Activated naive CD8-positive, alpha-beta T cell treated with anti-CD3 and anti-CD28 coated beads, Interleukin-2, amount 50 U/mL, for 16 hours (primary cell): Measurements from ENCODE around the gene NAE1.

Source experiments
- DNase-seq: peaks from one replicate; pipeline ENCODE4 v3.0.0-alpha.2; 2020; ENCODE audit warnings: low read depth, low spot score

NAE1 gene

DNA sequence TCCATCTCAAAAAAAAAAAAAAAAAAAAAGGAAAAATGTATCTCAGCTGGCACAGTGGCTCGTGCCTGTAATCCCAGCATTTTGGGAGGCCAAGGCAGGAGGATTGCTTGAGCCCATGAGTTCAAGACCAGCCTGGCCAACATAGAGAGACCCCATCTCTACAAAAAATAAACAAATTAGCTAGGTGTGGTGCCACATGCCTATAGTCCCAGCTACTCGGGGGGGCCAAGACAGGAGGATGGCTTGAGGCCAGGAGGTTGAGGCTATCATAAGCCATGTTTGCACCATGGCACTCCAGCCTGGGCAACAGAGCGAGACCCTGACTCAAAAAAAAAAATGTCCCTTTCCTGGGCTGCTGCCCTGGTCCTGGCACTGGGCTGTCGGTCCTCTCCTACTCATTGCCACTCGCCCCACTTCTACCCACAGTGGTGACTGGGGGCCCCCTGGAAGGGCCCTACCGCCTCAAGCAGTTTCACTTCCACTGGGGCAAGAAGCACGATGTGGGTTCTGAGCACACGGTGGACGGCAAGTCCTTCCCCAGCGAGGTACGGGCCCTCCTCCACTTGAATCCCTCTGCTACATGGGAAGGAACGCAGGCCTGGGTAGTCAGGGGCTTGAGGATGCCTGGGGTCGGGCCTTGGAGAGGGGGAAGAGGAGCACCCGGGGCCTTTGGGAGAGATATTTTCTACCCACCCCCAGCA lies 19.5 kb upstream of the NAE1 start:
- no peak for DNase-seq

GRCh38 chr16:66849549-66849948 lies 18.8 kb upstream of the NAE1 start:
- no peak for DNase-seq

DNA sequence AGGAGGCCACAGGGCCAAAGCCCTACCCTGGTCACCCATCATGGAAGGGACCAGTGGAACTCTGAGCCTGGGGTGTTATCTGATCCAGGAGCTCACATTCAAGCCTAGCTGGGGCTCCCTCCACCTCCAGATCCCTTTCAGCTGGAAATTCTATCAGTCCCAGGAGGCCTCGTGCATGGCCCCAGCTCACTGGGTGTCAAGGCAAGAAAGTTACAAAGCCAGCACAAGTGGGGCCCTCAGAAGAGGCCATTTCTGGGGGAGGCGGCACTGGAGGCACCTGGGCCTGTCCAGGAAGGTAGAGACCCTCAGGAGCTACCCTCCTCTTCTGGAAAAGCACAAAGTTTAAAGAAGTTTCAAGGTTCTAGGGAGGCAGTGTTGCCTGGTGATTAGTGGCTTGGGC lies 18.2 kb upstream of the NAE1 start:
- DNase-seq, result no peak

GRCh38 chr16:66848172-66848571 lies 17.4 kb upstream of the NAE1 start:
- DNase-seq, result no peak

GRCh38 chr16:66847533-66848067 lies 16.8 kb upstream of the NAE1 start:
- no peak for DNase-seq

DNA sequence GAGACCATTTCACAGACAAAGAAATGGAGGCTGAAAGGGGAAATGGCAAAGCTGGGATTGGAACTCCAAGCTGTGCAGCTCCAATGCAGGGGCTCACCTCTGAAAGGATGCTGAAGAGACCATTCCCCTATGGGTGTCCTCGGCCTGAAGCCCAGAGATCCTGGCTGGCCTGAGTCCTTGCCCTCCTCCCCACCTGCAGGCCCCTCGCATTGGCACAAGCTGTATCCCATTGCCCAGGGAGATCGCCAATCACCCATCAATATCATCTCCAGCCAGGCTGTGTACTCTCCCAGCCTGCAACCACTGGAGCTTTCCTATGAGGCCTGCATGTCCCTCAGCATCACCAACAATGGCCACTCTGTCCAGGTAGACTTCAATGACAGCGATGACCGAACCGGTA lies 16.1 kb upstream of the NAE1 start:
- no peak for DNase-seq

DNA sequence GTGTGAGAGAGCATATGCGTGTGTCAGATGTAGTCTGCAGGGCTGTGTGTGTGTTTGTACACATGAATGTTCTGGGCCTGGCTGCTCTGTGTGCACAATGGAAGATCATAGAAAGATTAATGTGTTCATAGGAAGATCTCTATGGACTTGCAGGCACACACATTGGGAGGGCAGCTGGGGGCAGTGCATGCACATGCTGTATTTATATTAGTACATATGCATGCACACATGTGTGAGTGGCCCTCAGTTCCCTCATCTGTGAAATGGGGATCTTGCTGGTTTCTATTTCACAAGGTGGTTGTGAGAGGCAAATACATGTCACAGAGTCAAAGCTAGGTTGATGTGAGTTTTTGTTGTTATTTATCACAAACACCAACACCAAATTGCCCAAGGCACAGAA lies 15.5 kb upstream of the NAE1 start:
- no peak for DNase-seq

DNA sequence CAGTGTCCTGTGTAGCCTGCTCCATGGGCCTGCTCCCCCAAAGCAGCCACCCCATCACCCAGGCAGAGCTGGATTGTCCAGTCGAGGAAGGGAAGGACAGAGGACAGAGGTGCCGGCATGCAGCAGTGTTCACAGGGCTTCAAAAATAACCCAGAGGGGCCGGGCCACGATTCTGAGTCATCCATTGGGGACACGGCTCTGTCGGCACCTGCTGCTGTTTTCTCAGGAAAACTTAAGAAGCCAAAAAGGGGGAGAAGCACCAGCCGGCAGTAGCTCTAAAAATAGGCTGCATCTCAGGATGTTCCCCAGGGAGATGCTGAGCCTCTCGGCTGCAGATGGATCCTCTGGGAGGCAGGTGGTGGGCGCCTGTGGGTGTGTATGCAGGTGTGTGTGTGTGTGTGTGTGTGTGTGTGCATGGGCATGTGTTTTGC lies 15.0 kb upstream of the NAE1 start:
- no peak for DNase-seq

GRCh38 chr16:66845080-66845410 lies 14.3 kb upstream of the NAE1 start:
- no peak for DNase-seq

DNA sequence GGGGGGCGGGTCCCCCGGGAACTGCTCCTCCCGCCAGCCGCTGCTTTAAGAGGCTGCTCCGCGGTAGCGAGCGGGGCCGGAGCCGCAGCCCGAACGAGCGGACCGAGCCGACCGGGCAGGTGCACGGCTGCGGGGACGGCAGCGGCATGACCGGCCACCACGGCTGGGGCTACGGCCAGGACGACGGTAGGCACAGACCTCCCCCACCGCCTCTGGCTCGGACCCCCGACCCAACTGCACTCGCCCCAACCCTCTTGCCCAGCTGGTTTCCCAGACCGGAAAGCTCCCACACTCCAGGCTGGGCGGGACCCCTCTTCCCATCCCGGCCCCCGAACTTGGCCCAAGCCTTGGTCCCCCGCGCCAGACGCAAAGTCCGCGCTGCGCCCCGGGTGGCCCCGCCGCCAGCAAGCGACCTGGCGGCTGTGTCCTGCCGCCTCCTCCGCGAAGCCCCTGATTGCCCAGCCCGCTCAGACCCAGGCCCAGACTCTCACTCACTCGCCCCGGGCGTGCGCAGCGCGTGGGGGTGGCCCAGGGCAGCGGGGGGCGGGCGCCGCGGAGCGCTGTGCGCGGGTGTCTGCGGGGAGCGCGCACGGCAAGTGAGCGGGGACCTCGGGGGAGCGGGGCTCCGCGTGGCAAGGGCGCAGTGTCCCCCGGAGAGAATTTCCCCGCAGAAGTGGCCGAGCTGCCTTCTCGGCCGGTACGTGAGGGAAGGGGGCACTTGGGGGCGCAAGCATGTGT lies 13.7 kb upstream of the NAE1 start, which contains the start of gene CA7:
CA7 (plus strand) TSS at position 73 of the 738 bp plus-strand sequence; CDS start at position 147, 74 bp downstream.
- DNase-seq, result no peak

GRCh38 chr16:66844009-66844341 lies 13.2 kb upstream of the NAE1 start:
- DNase-seq, result no peak

GRCh38 chr16:66843191-66843590 lies 12.4 kb upstream of the NAE1 start:
- DNase-seq, result no peak

- no peak for DNase-seq
Measured at GRCh38 chr16:66842765-66843164, 12.0 kb upstream of the NAE1 start.

GRCh38 chr16:66841366-66841765 lies 10.6 kb upstream of the NAE1 start:
- no peak for DNase-seq

DNA sequence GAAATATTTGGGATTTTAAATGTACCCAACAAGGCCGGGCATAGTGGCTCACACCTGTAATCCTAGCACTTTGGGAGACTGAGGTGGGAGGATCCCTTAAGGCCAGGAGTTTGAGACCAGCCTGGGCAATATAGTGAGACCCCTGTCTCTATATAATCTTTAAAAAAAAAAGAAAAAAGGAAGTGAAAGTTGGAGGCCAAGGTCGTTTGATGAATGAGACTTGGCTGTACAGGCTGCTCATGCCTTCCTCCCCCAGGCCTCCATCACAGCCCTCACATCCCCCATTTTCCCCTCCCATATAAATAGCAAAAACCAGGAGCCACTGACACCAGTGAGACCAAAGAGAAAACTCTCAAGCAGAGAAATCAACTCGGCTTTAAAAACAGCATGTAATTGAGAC lies 10.1 kb upstream of the NAE1 start:
- no peak for DNase-seq

DNA sequence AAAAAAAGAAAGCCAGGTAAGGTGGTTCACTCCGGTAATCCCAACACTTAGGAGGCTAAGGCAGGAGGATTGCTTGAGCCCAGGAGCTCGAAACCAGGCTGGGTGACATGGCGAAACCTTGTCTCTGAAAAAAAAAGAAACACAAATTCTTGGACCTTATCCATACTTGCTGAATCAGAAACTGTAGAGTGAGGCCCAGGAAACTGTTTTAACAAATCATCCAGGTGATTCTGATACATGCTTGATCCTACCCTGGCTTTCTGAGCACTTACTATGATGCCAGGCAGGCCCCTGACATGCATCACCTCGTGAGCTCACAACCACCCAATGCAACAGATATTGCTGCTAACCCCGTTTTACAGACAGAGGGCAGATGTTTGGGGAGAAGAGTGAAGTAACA lies 4.0 kb upstream of the NAE1 start:
- no peak for DNase-seq

GRCh38 chr16:66832661-66833305 lies 2.0 kb upstream of the NAE1 start:
- DNase-seq, result no peak

GRCh38 chr16:66832190-66832589 lies 1.4 kb upstream of the NAE1 start:
- no peak for DNase-seq

DNA sequence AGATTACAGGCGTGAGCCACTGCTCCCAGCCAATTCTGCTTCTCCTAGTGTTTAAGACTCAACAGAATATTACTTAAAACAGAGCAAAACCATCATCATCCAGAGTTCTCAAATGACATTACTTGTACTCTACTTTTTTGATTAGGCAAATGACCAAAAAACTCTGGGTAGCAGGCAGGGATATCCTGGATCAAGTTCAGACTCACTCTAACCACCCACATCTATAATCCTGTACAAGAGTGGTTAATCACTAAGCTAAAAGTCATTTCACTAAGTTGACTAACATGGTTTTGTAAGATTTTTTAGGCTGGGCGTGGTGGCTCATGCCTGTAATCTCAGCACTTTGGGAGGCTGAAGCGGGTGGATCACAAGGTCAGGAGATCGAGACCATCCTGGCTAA lies 6.8 kb downstream of the NAE1 start:
- no peak for DNase-seq

DNA sequence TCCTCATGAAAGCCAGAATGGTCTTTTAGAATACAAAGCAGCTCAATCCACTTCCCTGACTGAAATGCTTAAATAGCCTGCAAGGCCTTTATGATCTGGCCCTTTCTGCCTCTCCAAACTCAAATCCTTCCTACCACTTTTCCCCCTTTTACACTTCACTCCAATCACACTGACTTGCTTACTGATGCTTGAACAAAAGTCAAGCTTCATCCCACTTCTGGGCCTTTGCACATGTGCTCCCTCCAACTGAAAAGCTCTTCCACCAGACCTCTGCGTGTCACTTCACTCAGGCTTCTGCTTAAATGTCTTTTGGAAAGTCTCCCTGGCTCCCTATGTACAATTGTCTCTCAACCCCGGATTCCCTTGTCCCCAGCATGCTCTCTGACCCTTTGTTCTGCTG lies 16.0 kb downstream of the NAE1 start:
- no peak for DNase-seq

DNA sequence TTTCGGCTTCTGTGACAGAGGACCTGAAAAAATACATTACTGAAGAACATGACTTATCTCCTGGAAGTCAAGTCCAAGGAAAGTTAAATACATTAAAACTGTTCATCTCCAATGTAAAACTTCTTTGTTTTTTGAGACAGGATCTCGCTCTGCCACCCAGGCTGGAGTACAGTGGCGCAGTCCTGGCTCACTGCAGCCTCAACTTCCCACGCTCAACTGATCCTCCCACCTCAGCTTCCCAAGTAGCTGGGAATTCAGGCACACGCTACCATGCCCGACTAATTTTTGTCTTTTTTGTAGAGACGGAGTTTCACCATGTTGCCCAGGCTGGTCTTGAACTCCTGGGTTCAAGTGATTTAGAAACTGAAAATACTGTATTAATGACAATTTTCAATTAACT lies 19.7 kb downstream of the NAE1 start:
- no peak for DNase-seq

DNA sequence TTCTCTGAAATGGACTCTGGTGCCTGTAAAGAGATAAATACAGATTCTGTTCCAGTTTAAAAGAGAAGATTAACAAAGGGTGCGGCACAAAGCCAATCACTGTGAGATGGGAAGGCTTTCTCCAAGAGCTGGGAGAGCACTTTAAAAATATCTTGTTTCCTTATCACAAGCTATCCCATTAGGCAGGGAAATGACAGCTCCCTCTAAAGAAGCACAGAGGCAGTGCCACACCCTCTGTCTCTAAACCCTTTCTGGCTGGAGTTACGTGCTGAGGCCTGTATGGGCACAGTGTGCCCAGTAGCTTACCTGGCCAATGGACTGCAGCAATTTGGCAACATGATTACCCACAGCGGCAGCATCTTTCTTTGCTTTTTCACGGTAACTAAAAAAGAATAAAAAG lies 20.4 kb downstream of the NAE1 start:
- no peak for DNase-seq

GRCh38 chr16:66809765-66810164 lies 21.0 kb downstream of the NAE1 start:
- no peak for DNase-seq
